ENCODE results near the gene WDTC1. TPM values are rescaled to one million over a fixed set of nuclear protein-coding genes. Genes with fewer than 3 reads are reported as not detected.

The WDTC1 gene
- total RNA-seq, 2 donors from 2014 or later, result 34.6 to 43.5 TPM

DNA sequence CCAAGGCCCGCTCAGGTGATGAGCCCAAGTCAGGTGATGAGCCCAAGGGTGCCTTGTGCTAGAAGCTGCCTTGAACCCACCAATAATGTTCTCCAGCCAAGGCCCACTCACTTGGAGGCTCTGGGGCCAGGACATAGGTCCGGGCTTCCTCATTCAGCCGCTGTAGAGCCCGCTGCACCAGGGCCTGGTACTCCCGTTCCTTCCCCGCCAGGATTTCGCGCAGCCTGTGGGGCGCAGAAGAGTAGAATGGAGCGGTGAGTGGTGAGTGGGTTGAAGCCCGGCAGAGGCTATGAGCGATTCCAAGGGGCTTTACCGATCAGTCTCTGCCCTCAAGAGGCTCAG is 121.8 kb downstream of the WDTC1 start:
- ATAC-seq (ENCODE audit: insufficient number of reproducible peaks, low FRiP score, low read depth), result no peak
- peaks cover 62% of the 10 kb centered on the region for H3K36me3 ChIP-seq
- H3K4me3 ChIP-seq, result no peak overlapping the region
- H3K9me3 ChIP-seq, result no peaks in the 10 kb centered on the region
- H3K4me1 ChIP-seq (ENCODE audit: control insufficient read depth in 1 of 2, low read depth in 2 of 2), result peaks cover 0 to 10% of the 10 kb centered on the region in 2 donors
- H3K27me3 ChIP-seq (replicated peaks; ENCODE audit: insufficient read depth), result no peaks in the 10 kb centered on the region
- no peak for TF ChIP-seq CTCF (IDR thresholded peaks at IDR 0.05)
- DNase-seq (ENCODE audit: low spot score), result no peak
- no peak overlapping the region for H3K27ac ChIP-seq

- no peak for TF ChIP-seq CTCF (IDR thresholded peaks at IDR 0.05)
- Histone ChIP-seq H3K4me3 (no peak overlapping the region), H3K27ac (no peak overlapping the region), H3K9me3 (no peaks in the 10 kb centered on the region), H3K4me1 (ENCODE audit: control insufficient read depth in 1 of 2, low read depth in 2 of 2) (peaks cover 0 to 8% of the 10 kb centered on the region in 2 donors), H3K27me3 (replicated peaks; ENCODE audit: insufficient read depth) (no peaks in the 10 kb centered on the region), H3K36me3 (peaks cover 67% of the 10 kb centered on the region)
- ATAC-seq (ENCODE audit: insufficient number of reproducible peaks, low FRiP score, low read depth) (no peak), DNase-seq (ENCODE audit: low spot score) (no peak)
Measured at GRCh38 chr1:27356619-27357280, 122.3 kb downstream of the WDTC1 start.

DNA sequence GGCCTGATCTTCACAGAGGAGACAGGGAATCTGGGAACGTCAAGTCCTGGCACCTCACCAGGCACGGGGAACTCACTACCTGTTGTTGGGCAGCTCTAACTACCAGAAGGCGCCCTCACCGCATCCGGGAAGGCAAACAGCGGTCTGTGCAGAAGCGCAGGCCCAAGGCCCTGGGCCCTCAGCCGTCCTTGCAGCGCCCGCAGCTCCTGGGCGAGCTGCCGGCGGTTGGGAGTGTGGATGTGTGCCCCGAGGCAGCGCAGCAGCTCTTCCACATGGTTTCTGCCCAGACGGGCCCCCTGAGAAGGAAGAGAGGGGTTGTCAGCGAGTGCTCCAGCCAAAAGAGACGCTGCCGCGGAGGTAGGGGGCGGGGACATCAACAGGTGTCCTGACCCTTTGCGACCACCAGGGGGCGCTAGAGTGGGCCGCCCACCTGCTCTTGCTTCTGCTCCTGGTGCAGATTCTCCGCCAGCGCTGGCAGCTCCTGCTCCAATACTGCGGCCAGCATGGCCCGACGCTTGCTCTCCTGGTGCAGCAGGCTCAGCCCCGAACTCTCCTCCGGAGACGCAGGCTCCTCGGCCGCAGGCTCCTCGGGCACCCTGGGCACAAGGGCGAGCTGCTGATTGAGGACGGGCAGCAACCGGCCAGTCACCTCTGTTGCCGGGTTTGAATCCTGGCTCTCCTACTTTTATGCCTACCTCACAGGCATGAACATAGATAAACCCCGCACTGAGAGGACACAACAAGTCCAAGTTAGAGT is 123.0 kb downstream of the WDTC1 start:
- Histone ChIP-seq H3K9me3 (no peaks in the 10 kb centered on the region), H3K36me3 (peaks cover 74% of the 10 kb centered on the region), H3K4me3 (no peak overlapping the region), H3K27me3 (replicated peaks; ENCODE audit: insufficient read depth) (no peaks in the 10 kb centered on the region), H3K4me1 (ENCODE audit: control insufficient read depth in 1 of 2, low read depth in 2 of 2) (peaks cover 0 to 8% of the 10 kb centered on the region in 2 donors), H3K27ac (no peak overlapping the region)
- ATAC-seq (ENCODE audit: insufficient number of reproducible peaks, low FRiP score, low read depth) (no peak), DNase-seq (ENCODE audit: low spot score) (no peak)
- TF ChIP-seq CTCF (IDR thresholded peaks at IDR 0.05), result peak; percentile 99

Other genes starting within 250 kb of the WDTC1 start
- gene TRNP1, start 240.9 kb upstream of the WDTC1 start, total RNA-seq, result 10 to 100 TPM; 26.4 to 34.9 TPM
- 100 to 1,000 TPM in 1 of 2 donors, 10 to 100 TPM in 1; 49.1 to 105 TPM for gene TENT5B, start 221.8 kb upstream of the WDTC1 start, total RNA-seq
- gene SLC9A1, start 79.5 kb upstream of the WDTC1 start, total RNA-seq, result 10 to 100 TPM; 12.3 to 36.3 TPM
- gene TMEM222, start 87.5 kb downstream of the WDTC1 start, total RNA-seq, result 10 to 100 TPM; 31.5 to 45.1 TPM
- gene SYTL1, start 107.4 kb downstream of the WDTC1 start, total RNA-seq, result 1 to 10 TPM; 4.1 to 5.5 TPM
- 10 to 100 TPM; 78.6 to 85.6 TPM for gene MAP3K6, start 132.3 kb downstream of the WDTC1 start, total RNA-seq
- gene FCN3, start 140.2 kb downstream of the WDTC1 start, total RNA-seq, result 1 to 10 TPM; 3.5 to 4.5 TPM
- gene CD164L2, start 148.7 kb downstream of the WDTC1 start, total RNA-seq, result not detected
- not detected for gene GPR3, start 158.0 kb downstream of the WDTC1 start, total RNA-seq